A673 (cell line): ENCODE measurements around the gene MGAT4A.

Source experiments
- CTCF ChIP-seq: fragments of 300-800, 200-600 bp; sonication (generic); conservative IDR thresholded peaks from 2 replicates; pipeline ENCODE4 v1.5.1; 2017; ENCODE audit warnings: low read depth, mild to moderate bottlenecking, antibody characterized with exemption, low read length, moderate library complexity, mixed read lengths
- EZH2 ChIP-seq: fragments of 200-600 bp; sonication (generic); IDR thresholded peaks from 2 replicates; pipeline ENCODE4 v1.6.1; 2017; ENCODE audit warnings: borderline replicate concordance, low read depth, mild to moderate bottlenecking, mixed read lengths, antibody characterized with exemption, low read length; ENCODE audit not compliant: poor library complexity, severe bottlenecking

- TF ChIP-seq EZH2: no peak
- no peak for TF ChIP-seq CTCF
These were observed 56.5 kb downstream of the MGAT4A start for GRCh38 chr2:98674233-98674964.
